GM23338 (cell line): ENCODE results near the gene KYNU. TPM values are rescaled to one million over a fixed set of nuclear protein-coding genes. Genes with fewer than 3 reads are reported as not detected.

Experiments
- ATAC-seq: fragments of 200-7000 bp; cut with Tn5 transposase; 3 replicates; pipeline ENCODE4 v1.9.1; 2020
- DNase-seq: peaks from one replicate; pipeline ENCODE4 v3.0.0-alpha.2; 2015; ENCODE audit warnings: low spot score
- H2AFZ ChIP-seq: fragments of 200-600 bp; sonication (generic); 2 replicates; pipeline ENCODE4 v1.8.0; 2016; ENCODE audit warnings: antibody characterized with exemption, mild to moderate bottlenecking, moderate library complexity
- H3F3A ChIP-seq: fragments of 200-600 bp; sonication (generic); replicated peaks from 2 replicates; pipeline ENCODE4 v1.8.0; 2017; ENCODE audit warnings: antibody characterized with exemption, mixed run types, low read depth
- H3K27ac ChIP-seq: fragments of 200-600 bp; sonication (generic); 2 replicates; pipeline ENCODE4 v1.6.1; 2016; ENCODE audit warnings: low read depth
- H3K27me3 ChIP-seq: fragments of 200-600 bp; sonication (generic); 2 replicates; pipeline ENCODE4 v1.8.0; 2016; ENCODE audit warnings: mild to moderate bottlenecking, mixed run types, moderate library complexity; ENCODE audit not compliant: insufficient read depth
- H3K36me3 ChIP-seq: fragments of 200-600 bp; sonication (generic); 2 replicates; pipeline ENCODE4 v1.8.0; 2016; ENCODE audit warnings: mild to moderate bottlenecking; ENCODE audit not compliant: insufficient read depth
- H3K4me1 ChIP-seq: fragments of 200-600 bp; sonication (generic); 2 replicates; pipeline ENCODE4 v1.8.0; 2016; ENCODE audit warnings: mild to moderate bottlenecking, moderate library complexity; ENCODE audit not compliant: insufficient read depth
- H3K4me2 ChIP-seq: fragments of 200-600 bp; sonication (generic); 2 replicates; pipeline ENCODE4 v1.7.1; 2017; ENCODE audit warnings: mixed run types
- H3K4me3 ChIP-seq: fragments of 200-600 bp; sonication (generic); 2 replicates; pipeline ENCODE4 v1.6.1; 2016; ENCODE audit warnings: mixed run types
- H3K79me2 ChIP-seq: fragments of 200-600 bp; sonication (generic); replicated peaks from 2 replicates; pipeline ENCODE4 v1.8.0; 2017; ENCODE audit warnings: mild to moderate bottlenecking; ENCODE audit not compliant: insufficient read depth
- H3K9me2 ChIP-seq: fragments of 200-600 bp; sonication (generic); 2 replicates; pipeline ENCODE4 v1.8.0; 2017; ENCODE audit not compliant: insufficient read depth
- H4K20me1 ChIP-seq: fragments of 200-600 bp; sonication (generic); replicated peaks from 2 replicates; pipeline ENCODE4 v1.8.0; 2017; ENCODE audit warnings: mild to moderate bottlenecking; ENCODE audit not compliant: insufficient read depth
- H3K27ac Mint-ChIP-seq: 2 replicates; pipeline ENCODE4 v1.8.0; 2020; ENCODE audit warnings: inconsistent platforms, mild to moderate bottlenecking, moderate library complexity, mixed read lengths
- H3K27me3 Mint-ChIP-seq: 3 replicates; pipeline ENCODE4 v1.8.0; 2022; ENCODE audit warnings: low read depth, mild to moderate bottlenecking, moderate library complexity, mixed read lengths, inconsistent platforms; ENCODE audit not compliant: insufficient read depth, poor library complexity
- H3K36me3 Mint-ChIP-seq: 3 replicates; pipeline ENCODE4 v1.8.0; 2021; ENCODE audit warnings: low read depth, mild to moderate bottlenecking, inconsistent platforms, moderate library complexity, mixed read lengths
- H3K4me1 Mint-ChIP-seq: 3 replicates; pipeline ENCODE4 v1.8.0; 2020; ENCODE audit warnings: mild to moderate bottlenecking, inconsistent platforms, mixed read lengths
- H3K4me3 Mint-ChIP-seq: 3 replicates; pipeline ENCODE4 v1.8.0; 2021; ENCODE audit warnings: moderate library complexity, mild to moderate bottlenecking, inconsistent platforms, mixed read lengths
- H3K9me3 Mint-ChIP-seq: 3 replicates; pipeline ENCODE4 v1.8.0; 2020; ENCODE audit warnings: moderate library complexity, mild to moderate bottlenecking, inconsistent platforms, mixed read lengths
- CREB1 ChIP-seq: fragments of 250-450 bp; sonication (Bioruptor Pico); IDR thresholded peaks from 2 replicates; pipeline ENCODE4 v1.5.0; 2020; ENCODE audit warnings: low read depth, mild to moderate bottlenecking, moderate library complexity
- EZH2 ChIP-seq: fragments of 200-600 bp; sonication (generic); IDR thresholded peaks from one replicate; pipeline ENCODE4 v1.8.0; 2017; ENCODE audit warnings: antibody characterized with exemption, mild to moderate bottlenecking, low read depth; ENCODE audit not compliant: unreplicated experiment
- EZH2phosphoT487 ChIP-seq: fragments of 200-600 bp; sonication (generic); IDR thresholded peaks from one replicate; pipeline ENCODE4 v1.8.1; 2018; ENCODE audit warnings: antibody characterized with exemption; ENCODE audit not compliant: unreplicated experiment
- JUNB ChIP-seq: IDR thresholded peaks from one replicate; pipeline ENCODE4 v1.6.1; 2016; ENCODE audit warnings: antibody characterized with exemption; ENCODE audit not compliant: unreplicated experiment
- NANOG ChIP-seq: IDR thresholded peaks from 2 replicates; pipeline ENCODE4 v1.6.1; 2016; ENCODE audit warnings: antibody characterized with exemption, borderline replicate concordance
- STAT1 ChIP-seq: IDR thresholded peaks from one replicate; pipeline ENCODE4 v1.6.1; 2016; ENCODE audit warnings: antibody characterized with exemption; ENCODE audit not compliant: unreplicated experiment
- polyA plus RNA-seq: library from polyadenylated mRNA; unstranded; fragments of >200 nt; fragmentation: Nextera tagmentation; extraction: Ambion mirVana; gene quantifications from 2 replicates; pipeline ENCODE4 v1.2.1, GENCODE V29; 2016
- total RNA-seq: library from RNA; depleted of rRNA; stranded (reverse); fragments of >200 nt; shearing (Covaris generic); gene quantifications from 2 replicates; pipeline ENCODE4 v1.2.3, GENCODE V29; 2014
- TF ChIP-seq, protein P1 (sequence below): IDR thresholded peaks from one replicate; pipeline ENCODE4 v1.6.1; 2018; ENCODE audit warnings: antibody characterized with exemption; ENCODE audit not compliant: unreplicated experiment
- TF ChIP-seq, protein P2 (sequence below), 2 experiments: fragments of 200-600 bp in 1 of 2; sonication (generic) in 1 of 2; conservative IDR thresholded peaks; 2 replicates each; pipeline versions ENCODE4 v1.5.1 to v1.6.1; 2016 to 2017; ENCODE audit warnings: antibody characterized with exemption in 2 of 2, low read depth in 2 of 2, mild to moderate bottlenecking in 2 of 2, moderate library complexity in 1 of 2
- TF ChIP-seq, protein P3 (sequence below): IDR thresholded peaks from 2 replicates; pipeline ENCODE4 v1.6.1; 2016; ENCODE audit warnings: antibody characterized with exemption

Gene KYNU
- total and polyA plus RNA-seq, 2 experiments from 2014 or later = 0.03 to 0.21 TPM

DNA sequence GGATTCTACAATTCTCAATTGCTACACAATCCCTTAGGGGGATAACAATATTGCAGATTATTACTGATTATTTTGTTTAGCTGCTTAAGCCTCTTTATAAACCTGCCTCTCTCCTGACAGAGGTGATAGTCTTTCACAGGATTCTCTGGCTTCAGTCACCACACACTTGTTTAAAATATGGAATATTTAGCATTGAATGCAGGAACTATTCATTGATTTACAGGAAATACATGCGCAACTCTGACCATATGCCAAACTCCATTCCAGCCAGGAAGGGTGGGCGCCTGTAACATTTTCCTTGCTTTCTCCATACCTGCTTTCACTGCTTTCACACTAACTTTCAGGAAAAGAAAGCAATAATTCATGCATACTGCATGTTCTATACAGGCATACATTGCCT is 207.0 kb downstream of the KYNU start (continued):
- TF ChIP-seq NANOG = no peak
- TF ChIP-seq, protein P1, sequence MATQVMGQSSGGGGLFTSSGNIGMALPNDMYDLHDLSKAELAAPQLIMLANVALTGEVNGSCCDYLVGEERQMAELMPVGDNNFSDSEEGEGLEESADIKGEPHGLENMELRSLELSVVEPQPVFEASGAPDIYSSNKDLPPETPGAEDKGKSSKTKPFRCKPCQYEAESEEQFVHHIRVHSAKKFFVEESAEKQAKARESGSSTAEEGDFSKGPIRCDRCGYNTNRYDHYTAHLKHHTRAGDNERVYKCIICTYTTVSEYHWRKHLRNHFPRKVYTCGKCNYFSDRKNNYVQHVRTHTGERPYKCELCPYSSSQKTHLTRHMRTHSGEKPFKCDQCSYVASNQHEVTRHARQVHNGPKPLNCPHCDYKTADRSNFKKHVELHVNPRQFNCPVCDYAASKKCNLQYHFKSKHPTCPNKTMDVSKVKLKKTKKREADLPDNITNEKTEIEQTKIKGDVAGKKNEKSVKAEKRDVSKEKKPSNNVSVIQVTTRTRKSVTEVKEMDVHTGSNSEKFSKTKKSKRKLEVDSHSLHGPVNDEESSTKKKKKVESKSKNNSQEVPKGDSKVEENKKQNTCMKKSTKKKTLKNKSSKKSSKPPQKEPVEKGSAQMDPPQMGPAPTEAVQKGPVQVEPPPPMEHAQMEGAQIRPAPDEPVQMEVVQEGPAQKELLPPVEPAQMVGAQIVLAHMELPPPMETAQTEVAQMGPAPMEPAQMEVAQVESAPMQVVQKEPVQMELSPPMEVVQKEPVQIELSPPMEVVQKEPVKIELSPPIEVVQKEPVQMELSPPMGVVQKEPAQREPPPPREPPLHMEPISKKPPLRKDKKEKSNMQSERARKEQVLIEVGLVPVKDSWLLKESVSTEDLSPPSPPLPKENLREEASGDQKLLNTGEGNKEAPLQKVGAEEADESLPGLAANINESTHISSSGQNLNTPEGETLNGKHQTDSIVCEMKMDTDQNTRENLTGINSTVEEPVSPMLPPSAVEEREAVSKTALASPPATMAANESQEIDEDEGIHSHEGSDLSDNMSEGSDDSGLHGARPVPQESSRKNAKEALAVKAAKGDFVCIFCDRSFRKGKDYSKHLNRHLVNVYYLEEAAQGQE = no peak
- TF ChIP-seq, protein P2, sequence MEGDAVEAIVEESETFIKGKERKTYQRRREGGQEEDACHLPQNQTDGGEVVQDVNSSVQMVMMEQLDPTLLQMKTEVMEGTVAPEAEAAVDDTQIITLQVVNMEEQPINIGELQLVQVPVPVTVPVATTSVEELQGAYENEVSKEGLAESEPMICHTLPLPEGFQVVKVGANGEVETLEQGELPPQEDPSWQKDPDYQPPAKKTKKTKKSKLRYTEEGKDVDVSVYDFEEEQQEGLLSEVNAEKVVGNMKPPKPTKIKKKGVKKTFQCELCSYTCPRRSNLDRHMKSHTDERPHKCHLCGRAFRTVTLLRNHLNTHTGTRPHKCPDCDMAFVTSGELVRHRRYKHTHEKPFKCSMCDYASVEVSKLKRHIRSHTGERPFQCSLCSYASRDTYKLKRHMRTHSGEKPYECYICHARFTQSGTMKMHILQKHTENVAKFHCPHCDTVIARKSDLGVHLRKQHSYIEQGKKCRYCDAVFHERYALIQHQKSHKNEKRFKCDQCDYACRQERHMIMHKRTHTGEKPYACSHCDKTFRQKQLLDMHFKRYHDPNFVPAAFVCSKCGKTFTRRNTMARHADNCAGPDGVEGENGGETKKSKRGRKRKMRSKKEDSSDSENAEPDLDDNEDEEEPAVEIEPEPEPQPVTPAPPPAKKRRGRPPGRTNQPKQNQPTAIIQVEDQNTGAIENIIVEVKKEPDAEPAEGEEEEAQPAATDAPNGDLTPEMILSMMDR (conservative IDR thresholded peaks at IDR 0.05; ENCODE audit: low read depth in 2 of 2) = no peak

DNA sequence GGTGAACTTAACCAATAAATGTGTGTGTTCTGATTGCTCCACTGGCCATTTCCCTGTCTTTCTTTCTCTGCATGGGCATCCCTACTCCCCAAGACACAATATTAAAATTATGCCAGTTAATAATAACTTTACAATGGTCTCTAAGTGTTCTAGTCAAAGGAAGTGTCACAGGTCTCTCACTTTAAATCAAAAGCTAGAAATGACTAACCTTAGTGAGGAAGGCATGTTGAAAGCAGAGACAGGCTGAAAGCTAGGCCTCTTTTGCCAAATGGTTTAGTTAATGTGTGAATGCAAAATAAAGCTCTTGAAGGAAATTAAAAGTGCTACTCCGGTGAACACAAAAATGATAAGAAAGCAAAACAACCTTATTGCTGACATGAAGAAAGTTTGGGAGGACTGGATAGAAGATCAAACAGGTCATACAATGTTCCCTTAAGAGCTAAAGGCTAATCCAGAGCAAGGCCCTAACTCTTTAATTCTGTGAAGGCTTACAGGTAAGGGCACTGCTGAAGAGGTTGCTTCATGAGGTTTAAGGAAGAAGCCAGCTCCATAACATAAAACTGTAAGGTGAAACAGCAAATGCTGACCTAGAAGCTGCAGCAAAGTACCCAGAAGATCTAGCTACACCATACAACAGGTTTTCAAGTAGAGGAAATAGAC is 207.8 kb downstream of the KYNU start:
- ATAC-seq (no peak), DNase-seq (no peak)
- Mint-ChIP-seq H3K36me3 (no peaks in the 10 kb centered on the region), H3K27ac (no peak overlapping the region), H3K4me1 (no peaks in the 10 kb centered on the region), H3K27me3 (no peaks in the 10 kb centered on the region), H3K9me3 (no peaks in the 10 kb centered on the region; the same call in 1 of the 3 replicates), H3K4me3 (no peak overlapping the region)
- H3K27me3 ChIP-seq = no peaks in the 10 kb centered on the region
- no peaks in the 10 kb centered on the region for H3K36me3 ChIP-seq
- H3K9me2 ChIP-seq = 0 out of 2 replicates have a peak, but pooled peaks cover 9% of the 10 kb centered on the region
- H3K4me1 ChIP-seq = no peaks in the 10 kb centered on the region
- H4K20me1 ChIP-seq = no peaks in the 10 kb centered on the region
- H3K27ac ChIP-seq = no peak overlapping the region
- H3F3A ChIP-seq = no peaks in the 10 kb centered on the region
- no peak overlapping the region for H3K4me2 ChIP-seq
- H3K4me3 ChIP-seq = no peak overlapping the region
- no peak overlapping the region for H2AFZ ChIP-seq
- H3K79me2 ChIP-seq = no peaks in the 10 kb centered on the region
- no peak for TF ChIP-seq JUNB
- TF ChIP-seq STAT1 = no peak
- TF ChIP-seq, protein P3, sequence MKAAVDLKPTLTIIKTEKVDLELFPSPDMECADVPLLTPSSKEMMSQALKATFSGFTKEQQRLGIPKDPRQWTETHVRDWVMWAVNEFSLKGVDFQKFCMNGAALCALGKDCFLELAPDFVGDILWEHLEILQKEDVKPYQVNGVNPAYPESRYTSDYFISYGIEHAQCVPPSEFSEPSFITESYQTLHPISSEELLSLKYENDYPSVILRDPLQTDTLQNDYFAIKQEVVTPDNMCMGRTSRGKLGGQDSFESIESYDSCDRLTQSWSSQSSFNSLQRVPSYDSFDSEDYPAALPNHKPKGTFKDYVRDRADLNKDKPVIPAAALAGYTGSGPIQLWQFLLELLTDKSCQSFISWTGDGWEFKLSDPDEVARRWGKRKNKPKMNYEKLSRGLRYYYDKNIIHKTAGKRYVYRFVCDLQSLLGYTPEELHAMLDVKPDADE = no peak
- no peak for TF ChIP-seq EZH2phosphoT487
- TF ChIP-seq, protein P2 (conservative IDR thresholded peaks at IDR 0.05; ENCODE audit: low read depth in 2 of 2) = no peak
- TF ChIP-seq EZH2 = no peak
- TF ChIP-seq CREB1 (CRISPR knock-in tag) = no peak
